ENCODE results near the gene SERPINE2.
"Not testable (repeated sequence)": the region's sequence is repeated elsewhere in the genome, so short reads cannot be mapped to it uniquely, and the experiment has no call there.

Gene SERPINE2

GRCh38 chr2:224022486-224022885 is 16.6 kb downstream of the SERPINE2 start:
- Histone ChIP-seq H3K4me1 (ENCODE audit: insufficient read depth, low read length) (no peaks in the 10 kb centered on the region), H3K4me3 (ENCODE audit: low read length) (no peak overlapping the region), H3K27me3 (ENCODE audit: insufficient read depth, low read length) (no peaks in the 10 kb centered on the region), H3K36me3 (ENCODE audit: insufficient read depth, low read length) (no peaks in the 10 kb centered on the region), H3K9me3 (ENCODE audit: low read length) (no peaks in the 10 kb centered on the region), H2AFZ (ENCODE audit: low read depth, low read length) (no peak overlapping the region)

- H3K36me3 ChIP-seq (ENCODE audit: insufficient read depth, low read length), result no peaks in the 10 kb centered on the region
- H3K27me3 ChIP-seq (ENCODE audit: insufficient read depth, low read length), result no peaks in the 10 kb centered on the region
- H3K4me1 ChIP-seq (ENCODE audit: insufficient read depth, low read length), result no peaks in the 10 kb centered on the region
- no peaks in the 10 kb centered on the region for H3K9me3 ChIP-seq (ENCODE audit: low read length)
- H2AFZ ChIP-seq (ENCODE audit: low read depth, low read length), result no peak overlapping the region
- no peak overlapping the region for H3K4me3 ChIP-seq (ENCODE audit: low read length)
These were observed 18.6 kb downstream of the SERPINE2 start for GRCh38 chr2:224020523-224020922.

- Histone ChIP-seq H2AFZ (ENCODE audit: low read depth, low read length) (no peak overlapping the region), H3K4me1 (ENCODE audit: insufficient read depth, low read length) (no peaks in the 10 kb centered on the region), H3K4me3 (ENCODE audit: low read length) (no peak overlapping the region), H3K36me3 (ENCODE audit: insufficient read depth, low read length) (no peaks in the 10 kb centered on the region), H3K9me3 (ENCODE audit: low read length) (no peaks in the 10 kb centered on the region), H3K27me3 (ENCODE audit: insufficient read depth, low read length) (no peaks in the 10 kb centered on the region)
These were observed 21.1 kb downstream of the SERPINE2 start for GRCh38 chr2:224017957-224018356.

- no peaks in the 10 kb centered on the region for H3K36me3 ChIP-seq (ENCODE audit: insufficient read depth, low read length)
- H3K27me3 ChIP-seq (ENCODE audit: insufficient read depth, low read length), result no peaks in the 10 kb centered on the region
- H3K9me3 ChIP-seq (ENCODE audit: low read length), result no peaks in the 10 kb centered on the region
- no peak overlapping the region for H2AFZ ChIP-seq (ENCODE audit: low read depth, low read length)
- no peak overlapping the region for H3K4me3 ChIP-seq (ENCODE audit: low read length)
- H3K4me1 ChIP-seq (ENCODE audit: insufficient read depth, low read length), result no peaks in the 10 kb centered on the region
These were observed 22.1 kb downstream of the SERPINE2 start for GRCh38 chr2:224016963-224017362.

- no peaks in the 10 kb centered on the region for H3K36me3 ChIP-seq (ENCODE audit: insufficient read depth, low read length)
- no peak overlapping the region for H3K4me3 ChIP-seq (ENCODE audit: low read length)
- H3K27me3 ChIP-seq (ENCODE audit: insufficient read depth, low read length), result no peaks in the 10 kb centered on the region
- H3K9me3 ChIP-seq (ENCODE audit: low read length), result no peaks in the 10 kb centered on the region
- H2AFZ ChIP-seq (ENCODE audit: low read depth, low read length), result no peak overlapping the region
- H3K4me1 ChIP-seq (ENCODE audit: insufficient read depth, low read length), result no peaks in the 10 kb centered on the region
These were observed 24.8 kb downstream of the SERPINE2 start for GRCh38 chr2:224014336-224014735.

GRCh38 chr2:224011837-224012236 is 27.2 kb downstream of the SERPINE2 start:
- Histone ChIP-seq H3K4me1 (ENCODE audit: insufficient read depth, low read length) (no peaks in the 10 kb centered on the region), H2AFZ (ENCODE audit: low read depth, low read length) (no peak overlapping the region), H3K4me3 (ENCODE audit: low read length) (no peak overlapping the region), H3K9me3 (ENCODE audit: low read length) (no peaks in the 10 kb centered on the region), H3K36me3 (ENCODE audit: insufficient read depth, low read length) (no peaks in the 10 kb centered on the region), H3K27me3 (ENCODE audit: insufficient read depth, low read length) (no peaks in the 10 kb centered on the region)

GRCh38 chr2:224009605-224010315 is 29.3 kb downstream of the SERPINE2 start:
- no peak overlapping the region for H2AFZ ChIP-seq (ENCODE audit: low read depth, low read length)
- no peaks in the 10 kb centered on the region for H3K36me3 ChIP-seq (ENCODE audit: insufficient read depth, low read length)
- H3K4me3 ChIP-seq (ENCODE audit: low read length), result no peak overlapping the region
- H3K4me1 ChIP-seq (ENCODE audit: insufficient read depth, low read length), result no peaks in the 10 kb centered on the region
- H3K27me3 ChIP-seq (ENCODE audit: insufficient read depth, low read length), result no peaks in the 10 kb centered on the region
- no peaks in the 10 kb centered on the region for H3K9me3 ChIP-seq (ENCODE audit: low read length)

GRCh38 chr2:224008702-224009261 is 30.3 kb downstream of the SERPINE2 start:
- Histone ChIP-seq H3K4me3 (ENCODE audit: low read length) (no peak overlapping the region), H3K27me3 (ENCODE audit: insufficient read depth, low read length) (no peaks in the 10 kb centered on the region), H3K9me3 (ENCODE audit: low read length) (no peaks in the 10 kb centered on the region), H2AFZ (ENCODE audit: low read depth, low read length) (no peak overlapping the region), H3K36me3 (ENCODE audit: insufficient read depth, low read length) (no peaks in the 10 kb centered on the region), H3K4me1 (ENCODE audit: insufficient read depth, low read length) (no peaks in the 10 kb centered on the region)

GRCh38 chr2:224004105-224004695 is 34.9 kb downstream of the SERPINE2 start:
- Histone ChIP-seq H3K27me3 (ENCODE audit: insufficient read depth, low read length) (no peaks in the 10 kb centered on the region), H3K4me1 (ENCODE audit: insufficient read depth, low read length) (no peaks in the 10 kb centered on the region), H3K36me3 (ENCODE audit: insufficient read depth, low read length) (no peaks in the 10 kb centered on the region), H3K4me3 (ENCODE audit: low read length) (no peak overlapping the region), H3K9me3 (ENCODE audit: low read length) (peaks cover 3% of the 10 kb centered on the region), H2AFZ (ENCODE audit: low read depth, low read length) (no peak overlapping the region)

- H3K4me3 ChIP-seq (ENCODE audit: low read length); H3K9me3 ChIP-seq (ENCODE audit: low read length); H3K36me3 ChIP-seq (ENCODE audit: insufficient read depth, low read length); H2AFZ ChIP-seq (ENCODE audit: low read depth, low read length); H3K27me3 ChIP-seq (ENCODE audit: insufficient read depth, low read length): not testable (repeated sequence)
- peaks cover 11% of the 10 kb centered on the region for H3K4me1 ChIP-seq (ENCODE audit: insufficient read depth, low read length)
These were observed 38.4 kb downstream of the SERPINE2 start for GRCh38 chr2:224000662-224001061.

GRCh38 chr2:223999862-224000261 is 39.2 kb downstream of the SERPINE2 start:
- no peaks in the 10 kb centered on the region for H3K27me3 ChIP-seq (ENCODE audit: insufficient read depth, low read length)
- H3K4me3 ChIP-seq (ENCODE audit: low read length), result no peak overlapping the region
- no peaks in the 10 kb centered on the region for H3K36me3 ChIP-seq (ENCODE audit: insufficient read depth, low read length)
- H3K4me1 ChIP-seq (ENCODE audit: insufficient read depth, low read length), result peaks cover 11% of the 10 kb centered on the region
- peaks cover 3% of the 10 kb centered on the region for H3K9me3 ChIP-seq (ENCODE audit: low read length)
- H2AFZ ChIP-seq (ENCODE audit: low read depth, low read length), result no peak overlapping the region

- Histone ChIP-seq H2AFZ (ENCODE audit: low read depth, low read length) (no peak overlapping the region), H3K27me3 (ENCODE audit: insufficient read depth, low read length) (no peaks in the 10 kb centered on the region), H3K4me3 (ENCODE audit: low read length) (no peak overlapping the region), H3K9me3 (ENCODE audit: low read length) (peaks cover 3% of the 10 kb centered on the region), H3K36me3 (ENCODE audit: insufficient read depth, low read length) (no peaks in the 10 kb centered on the region), H3K4me1 (ENCODE audit: insufficient read depth, low read length) (peaks cover 11% of the 10 kb centered on the region)
These were observed 40.1 kb downstream of the SERPINE2 start for GRCh38 chr2:223998948-223999347.

- no peak overlapping the region for H2AFZ ChIP-seq (ENCODE audit: low read depth, low read length)
These were observed 41.1 kb downstream of the SERPINE2 start for GRCh38 chr2:223997938-223998337.

More at GRCh38 chr2:223997938-223998337, 41.1 kb downstream of the SERPINE2 start:
- peaks cover 3% of the 10 kb centered on the region for H3K9me3 ChIP-seq (ENCODE audit: low read length)
- peaks cover 13% of the 10 kb centered on the region for H3K4me1 ChIP-seq (ENCODE audit: insufficient read depth, low read length)
- H3K27me3 ChIP-seq (ENCODE audit: insufficient read depth, low read length), result no peaks in the 10 kb centered on the region
- H3K4me3 ChIP-seq (ENCODE audit: low read length), result no peak overlapping the region
- no peaks in the 10 kb centered on the region for H3K36me3 ChIP-seq (ENCODE audit: insufficient read depth, low read length)
